ENCODE measurements around the gene MYPOP. TPM values are rescaled to one million over a fixed set of nuclear protein-coding genes. Genes with fewer than 3 reads are reported as not detected.

MYPOP gene
- total RNA-seq, 1 experiment from 2014 or later = 9.0 TPM

DNA sequence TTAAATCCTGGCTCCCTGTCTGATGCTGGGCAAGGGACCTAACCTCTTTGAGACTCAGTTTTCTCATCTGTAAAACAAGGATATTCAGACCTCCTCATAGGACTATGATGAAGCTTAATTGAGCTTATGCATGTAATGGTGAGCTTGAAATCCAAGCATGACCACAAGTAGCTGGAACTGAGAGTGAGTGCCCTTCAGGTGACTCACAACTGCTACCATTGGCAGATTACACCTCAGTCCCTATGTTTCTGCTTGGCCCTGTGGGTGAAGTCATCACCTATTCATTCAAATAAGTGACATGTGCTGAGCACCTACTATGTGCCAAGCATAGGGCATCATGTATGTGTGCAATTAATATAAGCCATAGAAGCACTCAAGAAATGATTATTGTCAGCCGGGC lies 45.5 kb upstream of the MYPOP start:
- Histone ChIP-seq H3K4ac (ENCODE audit: low read depth, low read length) (no peak overlapping the region), H3K4me2 (ENCODE audit: insufficient read depth, insufficient read length, low read length) (no peak overlapping the region), H4K8ac (replicated peaks; ENCODE audit: insufficient read length, low read depth, low read length) (no peak overlapping the region), H3T11ph (ENCODE audit: low read length) (no peak overlapping the region), H3K23ac (ENCODE audit: insufficient read length, low read depth, low read length) (no peak overlapping the region), H4K91ac (ENCODE audit: insufficient read length, low read depth, low read length) (no peak overlapping the region), H2BK5ac (ENCODE audit: insufficient read length, low read length) (no peak overlapping the region), H3K27me3 (ENCODE audit: insufficient read depth, low read length) (no peaks in the 10 kb centered on the region), H3K9me3 (ENCODE audit: control insufficient read depth, low read depth, low read length) (no peaks in the 10 kb centered on the region), H2BK120ac (ENCODE audit: low read depth, low read length, poor library complexity, severe bottlenecking) (no peak overlapping the region), H2BK20ac (ENCODE audit: low read depth, low read length, poor library complexity, severe bottlenecking) (no peak overlapping the region), H2AFZ (ENCODE audit: low read length) (no peak overlapping the region), H3K27ac (ENCODE audit: insufficient read length, low read depth, low read length) (no peak overlapping the region), H2AK5ac (ENCODE audit: insufficient read length, low read length) (no peak overlapping the region), H3K14ac (ENCODE audit: insufficient read depth, low read length) (no peak overlapping the region), H4K5ac (ENCODE audit: insufficient read length, low read depth, low read length) (no peak overlapping the region), H3K79me2 (ENCODE audit: insufficient read depth, low read length) (no peaks in the 10 kb centered on the region), H3K18ac (ENCODE audit: insufficient read length, low read depth, low read length) (no peak overlapping the region), H3K4me1 (ENCODE audit: insufficient read depth, low read length) (no peaks in the 10 kb centered on the region), H3K9ac (ENCODE audit: extremely low read depth, insufficient read length, low read length) (no peak overlapping the region), H3K56ac (ENCODE audit: insufficient read length, low read depth, low read length) (no peak overlapping the region), H2BK15ac (ENCODE audit: low read depth, low read length) (no peak overlapping the region), H3K79me1 (ENCODE audit: insufficient read depth, low read depth, low read length, poor library complexity, severe bottlenecking) (no peaks in the 10 kb centered on the region), H3K23me2 (ENCODE audit: insufficient read length, low read depth, low read length, poor library complexity, severe bottlenecking) (peaks cover 3% of the 10 kb centered on the region), H2BK12ac (ENCODE audit: insufficient read length, low read depth, low read length) (no peak overlapping the region), H4K20me1 (ENCODE audit: control insufficient read depth, insufficient read depth, insufficient read length) (no peaks in the 10 kb centered on the region)
- Mint-ChIP-seq H3K4me3 (no peak overlapping the region), H3K9me3 (no peaks in the 10 kb centered on the region), H3K27me3 (ENCODE audit: low read depth) (peaks cover 19% of the 10 kb centered on the region), H3K27ac (no peak overlapping the region), H3K4me1 (peaks cover 5% of the 10 kb centered on the region in 2 experiments), H3K36me3 (ENCODE audit: insufficient read depth in 1 of 3, low read depth in 3 of 3) (peaks cover 0 to 9% (median 5%) of the 10 kb centered on the region in 3 experiments; a peak in 2 of 7 replicates)
- DNase-seq = no peak
- TF ChIP-seq CTCF (conservative IDR thresholded peaks at IDR 0.05) = no peak
- no CpG with 5 or more reads among the region's 1 CpG for WGBS (ENCODE audit: extremely low coverage, insufficient read length, low lambda C conversion rate)
